Measurements from ENCODE around the gene TANGO2.
A peak's percentile ranks its signal among the peaks of the same experiment; 100 is the strongest.

The TANGO2 gene

GRCh38 chr22:20115691-20116375, 94.9 kb downstream of the TANGO2 start, which contains the start of gene RANBP1:
Gene RANBP1, plus strand, starts transcription at chr22:20116104. Its CDS starts 81 bp downstream, at chr22:20116185.
- Histone ChIP-seq H3K4me3 (ENCODE audit: insufficient read depth, low read depth, low read length, poor library complexity, severe bottlenecking) (peak within 1 kb of the TSS; percentile 85), H3K9me3 (ENCODE audit: control insufficient read depth, low read length) (no peaks in the 10 kb centered on the region), H3K36me3 (ENCODE audit: control insufficient read depth, insufficient read depth, low read length) (peaks cover 55% of the 10 kb centered on the region), H3K27me3 (replicated peaks; ENCODE audit: control insufficient read depth, insufficient read depth, low read length, poor library complexity, severe bottlenecking) (no peaks in the 10 kb centered on the region), H3K4me1 (ENCODE audit: control insufficient read depth, insufficient read depth, low read length, poor library complexity, severe bottlenecking) (peaks cover 24% of the 10 kb centered on the region), H3K27ac (ENCODE audit: insufficient read depth, low read length, poor library complexity, severe bottlenecking) (peak within 1 kb of the TSS; percentile 86)
- DNase-seq, result no peak

GRCh38 chr22:20116376-20116950, 95.6 kb downstream of the TANGO2 start:
- Histone ChIP-seq H3K4me3 (ENCODE audit: insufficient read depth, low read depth, low read length, poor library complexity, severe bottlenecking) (peak overlapping the region; percentile 85), H3K27me3 (replicated peaks; ENCODE audit: control insufficient read depth, insufficient read depth, low read length, poor library complexity, severe bottlenecking) (no peaks in the 10 kb centered on the region), H3K9me3 (ENCODE audit: control insufficient read depth, low read length) (no peaks in the 10 kb centered on the region), H3K27ac (ENCODE audit: insufficient read depth, low read length, poor library complexity, severe bottlenecking) (peak overlapping the region; percentile 86), H3K36me3 (ENCODE audit: control insufficient read depth, insufficient read depth, low read length) (peaks cover 56% of the 10 kb centered on the region), H3K4me1 (ENCODE audit: control insufficient read depth, insufficient read depth, low read length, poor library complexity, severe bottlenecking) (peaks cover 24% of the 10 kb centered on the region)
- DNase-seq, result no peak

All from effector memory CD4-positive, alpha-beta T cell (primary cell).